ENCODE data around the gene SAMD11. TPM values are rescaled to one million over a fixed set of nuclear protein-coding genes. Genes with fewer than 3 reads are reported as not detected.
A peak's percentile ranks its signal among the peaks of the same experiment; 100 is the strongest.

SAMD11 gene
- total and polyA plus RNA-seq, 2 of the 13 experiments (the other 11 are each of a cell fraction or from before 2014, with no cell fraction given): 0.11 TPM; not detected in 1

GRCh38 chr1:923131-923990, at the start of gene SAMD11 (continued):
- TF ChIP-seq, protein P1, sequence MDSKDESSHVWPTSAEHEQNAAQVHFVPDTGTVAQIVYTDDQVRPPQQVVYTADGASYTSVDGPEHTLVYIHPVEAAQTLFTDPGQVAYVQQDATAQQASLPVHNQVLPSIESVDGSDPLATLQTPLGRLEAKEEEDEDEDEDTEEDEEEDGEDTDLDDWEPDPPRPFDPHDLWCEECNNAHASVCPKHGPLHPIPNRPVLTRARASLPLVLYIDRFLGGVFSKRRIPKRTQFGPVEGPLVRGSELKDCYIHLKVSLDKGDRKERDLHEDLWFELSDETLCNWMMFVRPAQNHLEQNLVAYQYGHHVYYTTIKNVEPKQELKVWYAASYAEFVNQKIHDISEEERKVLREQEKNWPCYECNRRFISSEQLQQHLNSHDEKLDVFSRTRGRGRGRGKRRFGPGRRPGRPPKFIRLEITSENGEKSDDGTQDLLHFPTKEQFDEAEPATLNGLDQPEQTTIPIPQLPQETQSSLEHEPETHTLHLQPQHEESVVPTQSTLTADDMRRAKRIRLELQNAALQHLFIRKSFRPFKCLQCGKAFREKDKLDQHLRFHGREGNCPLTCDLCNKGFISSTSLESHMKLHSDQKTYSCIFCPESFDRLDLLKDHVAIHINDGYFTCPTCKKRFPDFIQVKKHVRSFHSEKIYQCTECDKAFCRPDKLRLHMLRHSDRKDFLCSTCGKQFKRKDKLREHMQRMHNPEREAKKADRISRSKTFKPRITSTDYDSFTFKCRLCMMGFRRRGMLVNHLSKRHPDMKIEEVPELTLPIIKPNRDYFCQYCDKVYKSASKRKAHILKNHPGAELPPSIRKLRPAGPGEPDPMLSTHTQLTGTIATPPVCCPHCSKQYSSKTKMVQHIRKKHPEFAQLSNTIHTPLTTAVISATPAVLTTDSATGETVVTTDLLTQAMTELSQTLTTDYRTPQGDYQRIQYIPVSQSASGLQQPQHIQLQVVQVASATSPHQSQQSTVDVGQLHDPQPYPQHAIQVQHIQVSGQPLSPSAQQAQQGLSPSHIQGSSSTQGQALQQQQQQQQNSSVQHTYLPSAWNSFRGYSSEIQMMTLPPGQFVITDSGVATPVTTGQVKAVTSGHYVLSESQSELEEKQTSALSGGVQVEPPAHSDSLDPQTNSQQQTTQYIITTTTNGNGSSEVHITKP (CRISPR knock-in tag; IDR thresholded peaks at IDR 0.05; ENCODE audit: low read depth): no peak
- TF ChIP-seq SAP130 (CRISPR knock-in tag; IDR thresholded peaks at IDR 0.05; ENCODE audit: low read depth) (peak; percentile 32; the same call in 1 of the 2 replicates), ZNF317 (CRISPR knock-in tag; IDR thresholded peaks at IDR 0.05) (no peak), FOXO1 (CRISPR knock-in tag; IDR thresholded peaks at IDR 0.05) (no peak), ZNF160 (CRISPR knock-in tag; IDR thresholded peaks at IDR 0.05) (no peak), EZH2 (conservative IDR thresholded peaks at IDR 0.05; ENCODE audit: low read depth, low read length) (0 out of 2 replicates have a peak, but pooled peaks have one; percentile 31), ZNF674 (CRISPR knock-in tag; IDR thresholded peaks at IDR 0.05; ENCODE audit: low read depth) (no peak), ZFP36L1 (CRISPR knock-in tag; IDR thresholded peaks at IDR 0.05) (no peak), ASH2L (IDR thresholded peaks at IDR 0.05; ENCODE audit: insufficient read length, low read depth, low read length) (no peak), ATF1 (CRISPR knock-in tag; IDR thresholded peaks at IDR 0.05) (no peak), ZNF747 (CRISPR knock-in tag; IDR thresholded peaks at IDR 0.05; ENCODE audit: borderline replicate concordance) (no peak), SRY (CRISPR knock-in tag; IDR thresholded peaks at IDR 0.05) (no peak), TRIM22 (IDR thresholded peaks at IDR 0.05) (no peak), MTA1 (CRISPR knock-in tag; IDR thresholded peaks at IDR 0.05; ENCODE audit: borderline replicate concordance) (no peak), ZNF234 (CRISPR knock-in tag; conservative IDR thresholded peaks at IDR 0.05) (no peak), KLF12 (CRISPR knock-in tag; IDR thresholded peaks at IDR 0.05; ENCODE audit: borderline replicate concordance) (no peak), ATRX (CRISPR knock-in tag; IDR thresholded peaks at IDR 0.05; ENCODE audit: borderline replicate concordance) (no peak)
- TF ChIP-seq, protein P2, sequence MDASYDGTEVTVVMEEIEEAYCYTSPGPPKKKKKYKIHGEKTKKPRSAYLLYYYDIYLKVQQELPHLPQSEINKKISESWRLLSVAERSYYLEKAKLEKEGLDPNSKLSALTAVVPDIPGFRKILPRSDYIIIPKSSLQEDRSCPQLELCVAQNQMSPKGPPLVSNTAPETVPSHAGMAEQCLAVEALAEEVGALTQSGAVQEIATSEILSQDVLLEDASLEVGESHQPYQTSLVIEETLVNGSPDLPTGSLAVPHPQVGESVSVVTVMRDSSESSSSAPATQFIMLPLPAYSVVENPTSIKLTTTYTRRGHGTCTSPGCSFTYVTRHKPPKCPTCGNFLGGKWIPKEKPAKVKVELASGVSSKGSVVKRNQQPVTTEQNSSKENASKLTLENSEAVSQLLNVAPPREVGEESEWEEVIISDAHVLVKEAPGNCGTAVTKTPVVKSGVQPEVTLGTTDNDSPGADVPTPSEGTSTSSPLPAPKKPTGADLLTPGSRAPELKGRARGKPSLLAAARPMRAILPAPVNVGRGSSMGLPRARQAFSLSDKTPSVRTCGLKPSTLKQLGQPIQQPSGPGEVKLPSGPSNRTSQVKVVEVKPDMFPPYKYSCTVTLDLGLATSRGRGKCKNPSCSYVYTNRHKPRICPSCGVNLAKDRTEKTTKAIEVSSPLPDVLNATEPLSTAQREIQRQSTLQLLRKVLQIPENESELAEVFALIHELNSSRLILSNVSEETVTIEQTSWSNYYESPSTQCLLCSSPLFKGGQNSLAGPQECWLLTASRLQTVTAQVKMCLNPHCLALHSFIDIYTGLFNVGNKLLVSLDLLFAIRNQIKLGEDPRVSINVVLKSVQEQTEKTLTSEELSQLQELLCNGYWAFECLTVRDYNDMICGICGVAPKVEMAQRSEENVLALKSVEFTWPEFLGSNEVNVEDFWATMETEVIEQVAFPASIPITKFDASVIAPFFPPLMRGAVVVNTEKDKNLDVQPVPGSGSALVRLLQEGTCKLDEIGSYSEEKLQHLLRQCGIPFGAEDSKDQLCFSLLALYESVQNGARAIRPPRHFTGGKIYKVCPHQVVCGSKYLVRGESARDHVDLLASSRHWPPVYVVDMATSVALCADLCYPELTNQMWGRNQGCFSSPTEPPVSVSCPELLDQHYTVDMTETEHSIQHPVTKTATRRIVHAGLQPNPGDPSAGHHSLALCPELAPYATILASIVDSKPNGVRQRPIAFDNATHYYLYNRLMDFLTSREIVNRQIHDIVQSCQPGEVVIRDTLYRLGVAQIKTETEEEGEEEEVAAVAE (CRISPR knock-in tag; IDR thresholded peaks at IDR 0.05; ENCODE audit: borderline replicate concordance): no peak
- TF ChIP-seq, protein P3, sequence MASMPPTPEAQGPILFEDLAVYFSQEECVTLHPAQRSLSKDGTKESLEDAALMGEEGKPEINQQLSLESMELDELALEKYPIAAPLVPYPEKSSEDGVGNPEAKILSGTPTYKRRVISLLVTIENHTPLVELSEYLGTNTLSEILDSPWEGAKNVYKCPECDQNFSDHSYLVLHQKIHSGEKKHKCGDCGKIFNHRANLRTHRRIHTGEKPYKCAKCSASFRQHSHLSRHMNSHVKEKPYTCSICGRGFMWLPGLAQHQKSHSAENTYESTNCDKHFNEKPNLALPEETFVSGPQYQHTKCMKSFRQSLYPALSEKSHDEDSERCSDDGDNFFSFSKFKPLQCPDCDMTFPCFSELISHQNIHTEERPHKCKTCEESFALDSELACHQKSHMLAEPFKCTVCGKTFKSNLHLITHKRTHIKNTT (CRISPR knock-in tag; IDR thresholded peaks at IDR 0.05): no peak

Data from HepG2 (cell line).